Stimulated activated CD8-positive, alpha-beta memory T cell treated with anti-CD3 and anti-CD28 coated beads, Interleukin-15, amount 100 ng/mL, for 4 hours (primary cell): ENCODE data around the gene SLC10A1.
"Not testable (repeated sequence)": the region's sequence is repeated elsewhere in the genome, so short reads cannot be mapped to it uniquely, and the experiment has no call there.

ENCODE experiments used
- DNase-seq, 2 donors: peaks; one replicate each; pipeline ENCODE4 v3.0.0-alpha.2; 2020; ENCODE audit warnings: low read depth in 2 of 2

The SLC10A1 gene

GRCh38 chr14:69796797-69797500 is at the start of gene SLC10A1:
TSS of gene SLC10A1 (minus strand) at chr14:69797241. CDS start at chr14:69797155, 86 bp downstream.
- no peak for DNase-seq

GRCh38 chr14:69845787-69846186 is 48.7 kb upstream of the SLC10A1 start:
- DNase-seq = no peak

- DNase-seq = no peak
Measured at GRCh38 chr14:69845050-69845581, 48.1 kb upstream of the SLC10A1 start.

GRCh38 chr14:69844171-69844570 is 47.1 kb upstream of the SLC10A1 start:
- DNase-seq = no peak

GRCh38 chr14:69842686-69843420 is 45.8 kb upstream of the SLC10A1 start:
- DNase-seq = no peak

GRCh38 chr14:69841656-69842055 is 44.6 kb upstream of the SLC10A1 start:
- no peak for DNase-seq

- no peak for DNase-seq
Measured at GRCh38 chr14:69839661-69840060, 42.6 kb upstream of the SLC10A1 start.

GRCh38 chr14:69838881-69839416 is 41.9 kb upstream of the SLC10A1 start:
- DNase-seq = no peak

GRCh38 chr14:69828879-69829278 is 31.8 kb upstream of the SLC10A1 start:
- DNase-seq = no peak

GRCh38 chr14:69828354-69828753 is 31.3 kb upstream of the SLC10A1 start:
- DNase-seq = no peak

GRCh38 chr14:69827560-69827959 is 30.5 kb upstream of the SLC10A1 start:
- no peak for DNase-seq

- DNase-seq = no peak
Measured at GRCh38 chr14:69822456-69822855, 25.4 kb upstream of the SLC10A1 start.

GRCh38 chr14:69820991-69821390 is 23.9 kb upstream of the SLC10A1 start:
- DNase-seq = no peak

- DNase-seq = no peak
Measured at GRCh38 chr14:69819607-69820006, 22.6 kb upstream of the SLC10A1 start.

GRCh38 chr14:69818758-69819191 is 21.7 kb upstream of the SLC10A1 start:
- DNase-seq = no peak

- no peak for DNase-seq
Measured at GRCh38 chr14:69816216-69816615, 19.2 kb upstream of the SLC10A1 start.

GRCh38 chr14:69815556-69815955 is 18.5 kb upstream of the SLC10A1 start:
- no peak for DNase-seq

- no peak for DNase-seq
Measured at GRCh38 chr14:69814397-69814796, 17.4 kb upstream of the SLC10A1 start.

GRCh38 chr14:69813346-69813745 is 16.3 kb upstream of the SLC10A1 start:
- not testable (repeated sequence) for DNase-seq

- no peak for DNase-seq
Measured at GRCh38 chr14:69812711-69813110, 15.7 kb upstream of the SLC10A1 start.

- DNase-seq = no peak
Measured at GRCh38 chr14:69811868-69812252, 14.8 kb upstream of the SLC10A1 start.

- DNase-seq = no peak
Measured at GRCh38 chr14:69811227-69811867, 14.3 kb upstream of the SLC10A1 start.
